ENCODE data around the gene HSD3B1.
"Not testable (repeated sequence)": the region's sequence is repeated elsewhere in the genome, so short reads cannot be mapped to it uniquely, and the experiment has no call there.

Gene HSD3B1

DNA sequence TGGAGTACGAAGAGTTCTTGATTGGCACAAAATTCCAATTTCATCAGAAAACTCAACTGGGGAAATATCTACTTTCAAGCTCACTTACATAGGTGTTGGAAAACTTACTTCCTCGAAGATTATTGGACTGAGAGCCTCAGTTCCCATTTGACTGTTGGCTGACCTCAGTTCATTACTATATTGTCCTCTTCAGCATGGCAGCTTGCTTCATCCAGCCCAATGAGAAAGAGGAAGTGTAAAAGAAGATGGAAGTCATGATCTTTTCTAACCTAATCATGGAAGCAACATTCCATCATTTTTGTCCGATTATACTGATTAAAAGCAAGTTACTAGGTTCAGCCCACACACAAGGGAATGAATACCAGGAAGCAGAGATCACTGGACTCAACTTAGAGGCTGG lies 49.4 kb downstream of the HSD3B1 start:
- DNase-seq: no peak

DNA sequence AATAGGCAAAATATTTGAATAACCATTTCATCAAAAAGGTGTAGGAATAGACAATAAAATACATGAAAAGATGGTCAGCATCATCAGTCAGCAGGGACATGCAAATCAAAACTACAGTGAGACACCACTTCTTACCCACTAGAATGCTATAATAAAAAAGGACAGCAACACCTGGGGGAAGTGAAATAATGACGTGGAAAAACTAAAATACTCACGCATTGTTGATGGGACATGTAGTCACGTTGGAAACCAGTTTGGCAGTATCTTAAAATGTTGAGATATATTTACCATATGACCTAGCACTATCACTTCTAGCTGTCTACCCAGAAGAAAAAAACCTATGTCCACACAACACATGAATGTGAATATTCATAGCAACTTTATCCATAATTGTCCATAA lies 53.4 kb downstream of the HSD3B1 start:
- not testable (repeated sequence) for DNase-seq

DNA sequence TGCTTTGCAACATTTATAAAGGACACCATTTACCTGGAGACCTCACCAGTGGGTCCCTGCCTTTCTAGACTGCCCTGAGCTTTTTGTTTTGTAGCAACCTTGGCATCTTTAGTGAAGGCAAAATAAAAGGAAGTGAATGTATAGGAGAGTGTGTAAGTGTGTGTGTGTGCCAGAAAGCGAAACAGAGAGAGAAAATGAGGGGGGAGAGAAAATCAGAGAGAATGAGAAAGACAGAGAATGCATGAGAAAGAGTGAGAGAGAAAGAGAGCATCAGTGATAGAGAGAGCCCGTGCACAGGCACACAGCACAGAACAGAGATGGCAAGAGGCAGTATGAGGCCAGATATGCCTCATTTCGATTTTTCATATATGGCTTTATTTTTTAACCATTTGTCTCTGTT lies 57.5 kb downstream of the HSD3B1 start:
- DNase-seq: no peak
